Bronchial epithelial cell (primary cell): Measurements from ENCODE around the gene WDFY4. TPM values are rescaled to one million over a fixed set of nuclear protein-coding genes. Genes with fewer than 3 reads are reported as not detected.

Experiments used
- DNase-seq: peaks from one replicate; pipeline ENCODE4 v3.0.0-alpha.2; 2010; ENCODE audit warnings: low read depth
- FAIRE-seq: peaks from 2 replicates; lab custom pipeline; 2011; peaks lifted over from hg19 to GRCh38; lab: Jason Lieb, UNC
- H3K27me3 ChIP-seq: 2 replicates; pipeline ENCODE4 v1.5.1; 2011; ENCODE audit warnings: low read length; ENCODE audit not compliant: control insufficient read depth, insufficient read depth
- H3K36me3 ChIP-seq: 2 replicates; pipeline ENCODE4 v1.5.1; 2011; ENCODE audit warnings: low read length; ENCODE audit not compliant: control insufficient read depth, insufficient read depth
- H3K4me3 ChIP-seq: 2 replicates; pipeline ENCODE4 v1.5.1; 2011; ENCODE audit warnings: mild to moderate bottlenecking, low read depth, low read length, control low read depth
- CTCF ChIP-seq: IDR thresholded peaks from 2 replicates; pipeline ENCODE4 v1.5.1; 2011; ENCODE audit warnings: mild to moderate bottlenecking, moderate library complexity, low read length, control low read depth, inconsistent platforms; ENCODE audit not compliant: insufficient read depth, severe bottlenecking
- total RNA-seq: library from RNA; depleted of rRNA; stranded (reverse); fragments of >200 nt; gene quantifications from 2 replicates; pipeline ENCODE4 v1.2.1, GENCODE V29; 2014

Gene WDFY4
- total RNA-seq, 1 donor from 2014 or later: under 0.01 TPM

GRCh38 chr10:48685731-48686130, 1.1 kb downstream of the WDFY4 start:
- TF ChIP-seq CTCF: no peak
- H3K36me3 ChIP-seq: no peaks in the 10 kb centered on the region
- DNase-seq: no peak
- FAIRE-seq: no peak
- no peak overlapping the region for H3K4me3 ChIP-seq
- no peaks in the 10 kb centered on the region for H3K27me3 ChIP-seq

DNA sequence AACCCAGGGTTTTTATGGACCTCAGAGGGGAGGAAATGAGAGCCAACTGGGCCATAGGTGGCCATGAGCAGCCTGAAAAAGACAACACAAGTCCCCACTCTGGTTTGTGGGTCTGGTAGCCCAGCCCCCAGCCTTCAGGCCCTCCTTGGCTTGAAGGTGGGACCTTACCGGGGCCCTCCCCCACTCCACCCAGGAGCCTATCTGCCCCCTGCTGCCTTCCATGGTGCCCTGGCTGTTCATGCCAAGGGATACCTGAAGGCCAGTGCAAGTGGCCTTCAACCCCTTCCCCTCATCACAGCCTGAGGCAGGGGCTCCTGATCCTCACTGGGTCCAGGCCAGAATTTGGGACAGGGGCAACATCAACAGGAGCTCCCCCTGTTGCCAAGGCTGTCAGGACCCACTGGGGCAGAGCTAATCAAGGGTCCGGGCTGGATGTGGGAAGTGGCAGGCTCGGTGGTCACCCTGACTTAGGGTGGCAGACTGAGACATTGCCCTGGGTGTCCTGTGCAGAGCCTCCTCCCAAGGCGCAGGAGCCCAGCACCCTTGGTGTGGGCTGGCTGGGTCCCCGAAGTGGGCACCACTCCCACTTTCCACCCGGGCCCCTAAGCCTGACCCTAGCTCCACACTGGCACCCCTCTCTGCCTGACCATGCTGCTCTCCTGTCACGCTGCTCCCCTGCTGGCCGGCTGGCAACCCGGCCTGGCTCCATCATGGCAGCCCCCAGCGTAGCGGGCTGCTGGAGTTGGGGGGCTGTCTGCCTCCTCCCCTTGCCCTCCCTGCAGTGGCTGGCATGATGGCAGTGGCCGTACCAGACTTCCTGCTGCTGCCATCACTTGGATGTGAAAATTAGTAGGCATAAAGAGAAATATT, 6.4 kb downstream of the WDFY4 start:
- Histone ChIP-seq H3K27me3 (no peaks in the 10 kb centered on the region), H3K4me3 (no peak overlapping the region), H3K36me3 (no peaks in the 10 kb centered on the region)
- no peak for TF ChIP-seq CTCF
- no peak for FAIRE-seq
- no peak for DNase-seq

GRCh38 chr10:48691812-48692528, 7.3 kb downstream of the WDFY4 start:
- FAIRE-seq: no peak
- DNase-seq: peak; percentile 25
- TF ChIP-seq CTCF: no peak

GRCh38 chr10:48692748-48693147, 8.1 kb downstream of the WDFY4 start:
- no peak for TF ChIP-seq CTCF
- Histone ChIP-seq H3K27me3 (no peaks in the 10 kb centered on the region), H3K4me3 (no peak overlapping the region), H3K36me3 (no peaks in the 10 kb centered on the region)
- no peak for DNase-seq
- no peak for FAIRE-seq

More at GRCh38 chr10:48691812-48692528, 7.3 kb downstream of the WDFY4 start:
- H3K36me3 ChIP-seq: no peaks in the 10 kb centered on the region
- no peak overlapping the region for H3K4me3 ChIP-seq
- no peaks in the 10 kb centered on the region for H3K27me3 ChIP-seq

GRCh38 chr10:48693206-48693605, 8.5 kb downstream of the WDFY4 start:
- H3K36me3 ChIP-seq: no peaks in the 10 kb centered on the region
- DNase-seq: no peak
- no peaks in the 10 kb centered on the region for H3K27me3 ChIP-seq
- H3K4me3 ChIP-seq: no peak overlapping the region
- no peak for TF ChIP-seq CTCF
- no peak for FAIRE-seq
